A375 (cell line): Measurements from ENCODE around the gene ZNF343. TPM values are rescaled to one million over a fixed set of nuclear protein-coding genes. Genes with fewer than 3 reads are reported as not detected.

Experiments
- small RNA-seq: library from RNA; depleted of rRNA; stranded (forward); fragments of <200 nt; gene quantifications from one replicate; pipeline ENCODE3, GENCODE V24; 2014
- total RNA-seq: library from RNA; depleted of rRNA; stranded (reverse); fragments of >200 nt; shearing (Covaris generic); gene quantifications from 2 replicates; pipeline ENCODE4 v1.2.3, GENCODE V29; 2014; rRNA removed

Gene ZNF343
- total RNA-seq, result 13.9 and 18.5 TPM in 2 replicates

GRCh38 chr20:2508631-2509467, at the start of gene ZNF343:
ZNF343 (minus strand) TSS chr20:2508915; CDS start chr20:2493895, 15,020 bp downstream.

DNA sequence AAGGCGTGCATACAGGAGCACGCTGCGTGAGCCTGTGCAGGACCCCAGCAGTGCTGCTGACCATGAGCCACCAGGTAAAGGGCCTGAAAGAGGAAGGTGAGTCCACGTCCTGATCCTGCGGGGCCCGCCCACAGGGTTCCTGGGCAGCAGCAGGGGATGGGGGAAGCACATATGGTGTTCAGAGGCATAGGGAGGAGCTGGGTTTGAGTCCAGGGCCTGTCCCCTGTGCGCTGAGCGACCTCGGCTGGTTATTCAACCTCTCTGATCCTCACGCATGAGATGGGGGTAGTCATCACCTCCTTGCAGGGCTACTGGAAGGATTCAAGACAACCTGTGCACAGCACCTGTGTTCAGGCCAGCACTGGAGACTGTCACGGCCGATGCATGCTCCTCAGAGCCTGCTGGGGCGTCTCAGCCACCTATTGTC, 27.9 kb upstream of the ZNF343 start, which contains the start of gene TMC2:
TSS of gene TMC2 (plus strand) at position 14 of the 427 bp plus-strand sequence. CDS start at position 63, 49 bp downstream.

DNA sequence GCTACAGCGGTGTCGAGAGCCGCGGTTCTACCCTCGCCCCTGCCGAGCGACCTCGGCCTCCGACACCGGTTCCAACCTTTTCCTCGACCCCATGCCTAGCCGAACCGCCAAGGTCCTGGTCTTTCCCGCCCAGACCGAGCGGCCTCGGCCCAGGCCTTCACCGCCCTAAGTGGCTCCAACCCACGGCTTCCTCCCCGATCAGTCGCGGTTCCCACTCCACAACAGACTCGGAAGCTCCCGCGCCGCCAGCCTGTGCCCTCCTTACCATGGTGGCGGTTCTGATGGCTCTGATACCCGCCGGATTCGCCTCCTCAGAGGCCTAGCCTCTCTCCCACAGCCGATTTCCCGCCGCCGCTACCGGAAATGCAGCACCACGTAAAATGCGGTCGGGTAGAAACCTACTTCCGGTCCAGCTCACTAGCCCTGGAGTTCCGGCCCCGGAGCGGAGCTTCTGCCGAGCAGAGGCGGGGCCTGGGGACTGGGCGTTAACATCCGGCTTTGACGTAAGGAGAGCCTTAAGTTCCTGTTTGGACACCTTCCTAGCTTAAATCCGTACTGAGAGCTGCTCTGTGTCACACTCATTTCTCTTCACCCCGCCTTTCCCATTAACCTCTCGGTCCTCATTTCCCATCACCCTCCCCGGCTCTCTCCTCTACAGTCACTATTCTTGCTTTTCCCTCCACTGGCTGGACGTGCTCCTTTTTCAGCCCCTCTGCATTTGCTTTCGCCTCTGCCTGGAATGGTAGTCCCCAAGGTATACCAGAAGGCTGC, 38.1 kb downstream of the ZNF343 start, which contains the start of gene SNRPB:
TSS of gene SNRPB (minus strand) at position 367 of the 771 bp plus-strand sequence. CDS start at position 268, 99 bp downstream.

Small RNA genes within 50 kb of the gene (small RNA-seq; reads per million reads assigned to genes)
- gene RF00019, result not detected

Other genes with a start within 250 kb of the ZNF343 start
- not detected in 2 replicates for gene TGM3, start 212.9 kb downstream of the ZNF343 start, total RNA-seq
- not detected in 2 replicates for gene TGM6, start 128.0 kb downstream of the ZNF343 start, total RNA-seq
- gene SNRPB, start 38.1 kb downstream of the ZNF343 start, total RNA-seq, result 613 and 654 TPM in 2 replicates
- gene TMC2, start 27.7 kb upstream of the ZNF343 start, total RNA-seq, result not detected in 2 replicates
- gene NOP56, start 143.7 kb upstream of the ZNF343 start, total RNA-seq, result 560 and 619 TPM in 2 replicates
- 185 and 193 TPM in 2 replicates for gene IDH3B, start 155.3 kb upstream of the ZNF343 start, total RNA-seq
- 0.19 and 0.37 TPM in 2 replicates for gene EBF4, start 183.9 kb upstream of the ZNF343 start, total RNA-seq